Psoas muscle (tissue), 8 donors: Measurements from ENCODE around the gene VEGFA. TPM values are rescaled to one million over a fixed set of nuclear protein-coding genes. Genes with fewer than 3 reads are reported as not detected.
A peak's percentile ranks its signal among the peaks of the same experiment; 100 is the strongest.

Experiments
- ATAC-seq, 4 donors: fragments of 200-7000 bp; cut with Tn5 transposase; one replicate each; pipeline ENCODE4 v1.9.1; 2020; ENCODE audit warnings: moderate library complexity in 3 of 4, mild to moderate bottlenecking in 2 of 4
- DNase-seq, 2 donors: peaks; one replicate each; pipeline ENCODE4 v3.0.0-alpha.2; 2020
- H3K27ac ChIP-seq: fragments of 200-600 bp; one replicate; pipeline ENCODE4 v1.8.0; 2022
- H3K27me3 ChIP-seq, 3 donors: fragments of 200-600 bp in 1 of 3; one replicate each; pipeline versions ENCODE4 v1.6.1 to v1.8.0; 2013 to 2022; ENCODE audit warnings: low read length in 2 of 3, mild to moderate bottlenecking in 2 of 3, moderate library complexity in 1 of 3; ENCODE audit not compliant: insufficient read depth in 3 of 3
- H3K36me3 ChIP-seq, 2 donors: fragments of 200-600 bp in 1 of 2; one replicate each; pipeline versions ENCODE4 v1.6.1 to v1.8.0; 2013 to 2022; ENCODE audit warnings: low read depth in 1 of 2, mild to moderate bottlenecking in 1 of 2, moderate library complexity in 1 of 2; ENCODE audit not compliant: insufficient read depth in 1 of 2
- H3K4me1 ChIP-seq: fragments of 200-600 bp; one replicate; pipeline ENCODE4 v1.8.0; 2022
- H3K4me3 ChIP-seq: fragments of 200-600 bp; one replicate; pipeline ENCODE4 v1.8.0; 2022; ENCODE audit warnings: mild to moderate bottlenecking
- H3K9me3 ChIP-seq: fragments of 200-600 bp; one replicate; pipeline ENCODE4 v1.8.0; 2022
- CTCF ChIP-seq: fragments of 200-600 bp; IDR thresholded peaks from one replicate; pipeline ENCODE4 v1.8.0; 2022; ENCODE audit warnings: antibody characterized with exemption
- WGBS, 3 donors: extraction: QIAGEN DNeasy Blood & Tissue Kit; methylation state at CpG; one replicate each; pipeline versions ENCODE4 v1.1.6 to v1.1.7; 2013; 5-methylcytosine and 5-hydroxymethylcytosine counted together
- intact Hi-C, 2 donors: fragments of 100-400 bp; cut with DNase I; formaldehyde crosslinking; loops; one replicate each; pipeline versions ENCODE4 v1.11.0 to v1.14.2; 2022
- polyA plus RNA-seq, 3 donors: library from polyadenylated mRNA; stranded (reverse); fragments of 200-250 nt; gene quantifications; one replicate each; pipeline ENCODE4 v1.2.3, GENCODE V29; 2013
- total RNA-seq, 4 donors: library from RNA; stranded (reverse); fragmentation: NEBNext Ultra II Directional in 2 of 4; extraction: Animal tissue kit (Norgen Biotek cat#: 25700) in 2 of 4; gene quantifications; one replicate each; pipeline versions ENCODE4 v1.2.1 to v1.2.4, GENCODE V29; 2021 to 2023
- donor health status: healthy with polysubstance abuse.
- donor health status: DM: no; HTN: no; CAD: no; lungs with moderate emphysema.
- donor health status: Bipolar disorder and iron deficiency.
- donor health status: healthy.
- donor health status: DM: yes; HTN: yes; CAD: no.
- donor health status: DM: no; HTN: no; CAD: no.
- donor health status: DM: no; HTN: no; CAD: no.
- donor health status: DM: yes; HTN: yes; CAD: no.

The VEGFA gene
- total and polyA plus RNA-seq, 7 donors, result 78.1 to 345 (median 132) TPM

- H3K27me3 ChIP-seq, result no peaks in the 10 kb centered on the region
- 89 to 94% (median 91%) methylated on average over 2 of the region's 2 CpGs for WGBS, 3 donors
- no peak for ATAC-seq
- no peak overlapping the region for H3K4me3 ChIP-seq
- intact Hi-C loops, result no loop called here
- peaks cover 15% of the 10 kb centered on the region for H3K9me3 ChIP-seq
- H3K27ac ChIP-seq, result no peak overlapping the region
- no peaks in the 10 kb centered on the region for H3K4me1 ChIP-seq
- no peaks in the 10 kb centered on the region for H3K36me3 ChIP-seq
- TF ChIP-seq CTCF, result no peak
- no peak for DNase-seq
These were observed 34.3 kb upstream of the VEGFA start for GRCh38 chr6:43735642-43736199.

GRCh38 chr6:43736211-43736786 is 33.7 kb upstream of the VEGFA start:
- no peaks in the 10 kb centered on the region for H3K27me3 ChIP-seq
- no peak for TF ChIP-seq CTCF
- no peak overlapping the region for H3K4me3 ChIP-seq
- H3K4me1 ChIP-seq, result no peaks in the 10 kb centered on the region
- H3K36me3 ChIP-seq, result no peaks in the 10 kb centered on the region
- H3K27ac ChIP-seq, result no peak overlapping the region
- ATAC-seq (no peak), DNase-seq (no peak)
- H3K9me3 ChIP-seq, result peaks cover 9% of the 10 kb centered on the region
- WGBS, 3 donors, result 82 to 96% (median 82%) methylated on average over 2 of the region's 2 CpGs
- intact Hi-C loops, result no loop called here

- 82 to 91% (median 90%) methylated on average over 2 of the region's 2 CpGs for WGBS, 3 donors
- H3K27me3 ChIP-seq, result no peaks in the 10 kb centered on the region
- no peaks in the 10 kb centered on the region for H3K4me1 ChIP-seq
- H3K4me3 ChIP-seq, result no peak overlapping the region
- H3K9me3 ChIP-seq, result peaks cover 3% of the 10 kb centered on the region
- intact Hi-C loops, result no loop called here
- no peak for DNase-seq
- H3K27ac ChIP-seq, result no peak overlapping the region
- no peaks in the 10 kb centered on the region for H3K36me3 ChIP-seq
- no peak for ATAC-seq
- no peak for TF ChIP-seq CTCF
These were observed 33.2 kb upstream of the VEGFA start for GRCh38 chr6:43736844-43737243.

GRCh38 chr6:43737272-43738081 is 32.5 kb upstream of the VEGFA start:
- no peak overlapping the region for H3K27ac ChIP-seq
- no peak for TF ChIP-seq CTCF
- intact Hi-C loops, result no loop called here

More at GRCh38 chr6:43737272-43738081, 32.5 kb upstream of the VEGFA start:
- 74 to 80% (median 76%) methylated on average over 15 of the region's 15 CpGs for WGBS, 3 donors
- Histone ChIP-seq H3K4me3 (no peak overlapping the region), H3K36me3 (no peaks in the 10 kb centered on the region), H3K4me1 (no peaks in the 10 kb centered on the region), H3K9me3 (no peaks in the 10 kb centered on the region), H3K27me3 (no peaks in the 10 kb centered on the region)
- ATAC-seq, result peak in 3 of 4 donors; percentile 18 to 54 (median 28)
- peak in 1 of 2 donors; percentile 83 for DNase-seq
